Lung (tissue), 12 donors: ENCODE measurements around the gene SOX6. TPM values are rescaled to one million over a fixed set of nuclear protein-coding genes. Genes with fewer than 3 reads are reported as not detected.

Experiments used
- ATAC-seq: fragments of 200-7000 bp; cut with Tn5 transposase; one replicate; pipeline ENCODE4 v1.9.1; 2020; ENCODE audit warnings: moderate number of reproducible peaks; ENCODE audit not compliant: insufficient read depth, low FRiP score
- DNase-seq, 3 donors: peaks; one replicate each; pipeline ENCODE4 v3.0.0-alpha.2; 2013 to 2017
- H3K27ac ChIP-seq, 2 donors: one replicate each; pipeline ENCODE4 v1.5.1; 2013; ENCODE audit warnings: mild to moderate bottlenecking in 2 of 2, moderate library complexity in 2 of 2, control low read depth in 1 of 2, inconsistent platforms in 1 of 2, low read depth in 1 of 2, low read length in 1 of 2
- H3K27me3 ChIP-seq, 3 donors: one replicate each; pipeline ENCODE4 v1.5.1; 2013; ENCODE audit warnings: low read length in 2 of 3; ENCODE audit not compliant: control insufficient read depth in 3 of 3, insufficient read depth in 3 of 3
- H3K36me3 ChIP-seq, 4 donors: one replicate each; pipeline ENCODE4 v1.5.1; 2013; ENCODE audit warnings: low read length in 4 of 4, mild to moderate bottlenecking in 1 of 4, moderate library complexity in 1 of 4; ENCODE audit not compliant: control insufficient read depth in 4 of 4, insufficient read depth in 4 of 4
- H3K4me1 ChIP-seq, 5 donors: one replicate each; pipeline ENCODE4 v1.5.1; 2013; ENCODE audit warnings: low read length in 5 of 5, mild to moderate bottlenecking in 2 of 5, moderate library complexity in 1 of 5; ENCODE audit not compliant: control insufficient read depth in 5 of 5, insufficient read depth in 5 of 5
- H3K4me3 ChIP-seq: one replicate; pipeline ENCODE4 v1.5.1; 2013; ENCODE audit warnings: mild to moderate bottlenecking, control low read depth, moderate library complexity
- H3K9ac ChIP-seq, 2 donors: one replicate each; pipeline ENCODE4 v1.5.1; 2013; ENCODE audit warnings: low read length in 2 of 2, control low read depth in 1 of 2; ENCODE audit not compliant: insufficient read depth in 1 of 2
- H3K9me3 ChIP-seq, 4 donors: one replicate each; pipeline ENCODE4 v1.5.1; 2013; ENCODE audit warnings: low read length in 3 of 4, mild to moderate bottlenecking in 1 of 4, moderate library complexity in 1 of 4; ENCODE audit not compliant: control insufficient read depth in 4 of 4, insufficient read depth in 3 of 4
- WGBS, 2 donors: extraction: QIAGEN DNeasy Blood & Tissue Kit; methylation state at CpG; one replicate each; pipeline ENCODE4 v1.1.7; 2013; 5-methylcytosine and 5-hydroxymethylcytosine counted together
- polyA plus RNA-seq, 2 donors: library from polyadenylated mRNA; stranded (reverse); fragments of 200-250 nt; gene quantifications; one replicate each; pipeline ENCODE4 v1.2.1, GENCODE V29; 2013
- total RNA-seq, 2 donors: library from RNA; depleted of rRNA in 1 of 2; stranded (reverse); fragments of >200 nt in 1 of 2; gene quantifications; one replicate each; pipeline ENCODE4 v1.2.1, GENCODE V29; 2014 to 2021
- TF ChIP-seq, protein P1 (sequence below): IDR thresholded peaks from 2 replicates; pipeline ENCODE4 v1.5.1; 2012; ENCODE audit warnings: mild to moderate bottlenecking; ENCODE audit errors: control extremely low read depth, extremely low read depth
- donor health status: control.
- donor health status: control.
- donor health status: Bipolar disorder and iron deficiency.
- donor health status: healthy.
- donor health status: DM: yes; HTN: yes; CAD: no.

Gene SOX6
- total and polyA plus RNA-seq, 4 donors: 0.58 to 31.7 (median 7.4) TPM

DNA sequence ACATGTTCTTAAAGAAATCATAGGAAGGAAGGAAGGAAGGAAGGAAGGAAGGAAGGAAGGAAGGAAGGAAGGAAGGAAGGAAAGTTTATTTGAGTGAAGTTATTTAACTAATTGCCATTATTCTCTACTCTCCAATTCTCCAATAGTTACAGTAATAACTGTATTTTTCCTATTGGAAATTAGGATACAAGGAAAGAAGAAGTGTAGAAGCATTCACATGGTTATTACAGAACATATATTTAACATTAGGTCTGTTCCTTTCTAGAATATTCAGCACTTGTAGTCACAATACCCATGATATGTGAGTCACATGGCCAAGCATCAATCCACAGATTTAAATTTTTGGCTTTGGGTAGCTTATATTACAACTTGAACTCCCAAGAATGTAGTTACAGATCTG is 230.6 kb downstream of the SOX6 start:
- Histone ChIP-seq H3K4me1 (peaks cover 0 to 20% (median 0%) of the 10 kb centered on the region in 5 donors), H3K9me3 (no peaks in the 10 kb centered on the region), H3K27me3 (no peaks in the 10 kb centered on the region), H3K9ac (no peak overlapping the region), H3K4me3 (no peak overlapping the region), H3K36me3 (no peaks in the 10 kb centered on the region), H3K27ac (no peak overlapping the region)
- TF ChIP-seq, protein P1, sequence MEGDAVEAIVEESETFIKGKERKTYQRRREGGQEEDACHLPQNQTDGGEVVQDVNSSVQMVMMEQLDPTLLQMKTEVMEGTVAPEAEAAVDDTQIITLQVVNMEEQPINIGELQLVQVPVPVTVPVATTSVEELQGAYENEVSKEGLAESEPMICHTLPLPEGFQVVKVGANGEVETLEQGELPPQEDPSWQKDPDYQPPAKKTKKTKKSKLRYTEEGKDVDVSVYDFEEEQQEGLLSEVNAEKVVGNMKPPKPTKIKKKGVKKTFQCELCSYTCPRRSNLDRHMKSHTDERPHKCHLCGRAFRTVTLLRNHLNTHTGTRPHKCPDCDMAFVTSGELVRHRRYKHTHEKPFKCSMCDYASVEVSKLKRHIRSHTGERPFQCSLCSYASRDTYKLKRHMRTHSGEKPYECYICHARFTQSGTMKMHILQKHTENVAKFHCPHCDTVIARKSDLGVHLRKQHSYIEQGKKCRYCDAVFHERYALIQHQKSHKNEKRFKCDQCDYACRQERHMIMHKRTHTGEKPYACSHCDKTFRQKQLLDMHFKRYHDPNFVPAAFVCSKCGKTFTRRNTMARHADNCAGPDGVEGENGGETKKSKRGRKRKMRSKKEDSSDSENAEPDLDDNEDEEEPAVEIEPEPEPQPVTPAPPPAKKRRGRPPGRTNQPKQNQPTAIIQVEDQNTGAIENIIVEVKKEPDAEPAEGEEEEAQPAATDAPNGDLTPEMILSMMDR: no peak
- DNase-seq: no peak
- no peak for ATAC-seq

DNA sequence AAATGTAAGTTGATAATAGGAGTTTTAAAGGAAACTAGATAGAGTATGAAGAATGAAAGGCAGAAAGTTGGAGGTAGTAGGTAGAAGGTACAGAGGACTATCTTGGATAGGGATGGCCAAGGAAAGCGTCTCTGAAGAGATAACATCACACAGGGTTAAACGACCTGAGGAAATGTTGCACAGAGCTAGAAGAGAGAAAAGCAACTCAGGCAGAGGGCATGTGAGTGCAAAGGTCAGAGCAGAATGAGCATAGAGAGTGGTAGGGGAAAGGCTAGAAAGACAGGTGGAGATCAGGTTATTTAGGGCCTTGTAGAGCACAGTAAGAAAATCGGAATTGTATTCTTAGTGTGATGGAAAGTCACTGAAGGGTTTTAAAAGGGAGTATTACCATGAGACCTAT is 232.0 kb downstream of the SOX6 start:
- no peaks in the 10 kb centered on the region for H3K36me3 ChIP-seq
- no peaks in the 10 kb centered on the region for H3K9me3 ChIP-seq
- DNase-seq: no peak
- no peak overlapping the region for H3K9ac ChIP-seq
- no peak for ATAC-seq
- TF ChIP-seq, protein P1: no peak
- H3K27ac ChIP-seq: no peak overlapping the region
- 81 to 91% methylated on average over 3 of the region's 3 CpGs for WGBS, 2 donors
- peaks cover 0 to 21% (median 6%) of the 10 kb centered on the region in 5 donors for H3K4me1 ChIP-seq
- no peaks in the 10 kb centered on the region for H3K27me3 ChIP-seq
- no peak overlapping the region for H3K4me3 ChIP-seq

DNA sequence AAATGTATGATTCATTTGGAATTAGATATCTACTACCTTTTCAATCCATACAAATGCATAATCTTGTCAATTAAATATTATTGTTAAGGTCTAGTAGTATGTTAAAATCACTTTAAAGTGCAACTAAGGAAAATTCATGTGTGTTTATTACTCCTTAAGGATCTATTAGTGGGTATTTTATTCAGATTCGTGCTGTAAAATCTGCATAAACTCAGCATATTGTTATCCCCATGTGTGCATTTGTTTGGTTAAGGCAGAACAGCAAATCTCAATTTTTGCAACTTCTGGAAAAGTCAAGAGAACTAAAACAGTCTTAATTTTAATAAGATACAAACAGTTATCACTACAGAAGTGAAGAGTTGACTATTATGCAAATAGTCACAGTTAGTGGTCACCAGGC is 234.5 kb downstream of the SOX6 start:
- no peak overlapping the region for H3K27ac ChIP-seq
- WGBS, 2 donors: 81 to 89% methylated on average over 1 of the region's 1 CpG

DNA sequence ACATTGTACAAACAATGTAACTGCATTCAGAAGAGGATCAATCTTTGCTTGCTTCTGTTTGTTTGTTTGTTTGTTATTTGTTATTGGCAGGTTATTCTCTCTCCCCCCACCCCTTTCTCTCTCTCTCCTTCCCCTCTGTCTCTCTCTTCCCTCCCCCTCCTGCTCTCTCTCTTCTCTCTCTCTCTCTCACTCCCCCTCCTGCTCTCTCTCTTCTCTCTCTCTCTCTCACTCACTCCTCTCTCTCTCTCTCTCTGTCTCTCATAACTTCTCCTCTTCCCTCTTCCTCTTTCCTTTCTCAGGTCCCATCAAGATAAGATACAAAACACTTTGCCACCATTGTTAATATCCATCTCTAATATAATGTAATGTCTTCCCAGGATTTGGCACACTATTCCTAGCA is 236.3 kb downstream of the SOX6 start:
- no peak for ATAC-seq
- no peaks in the 10 kb centered on the region for H3K36me3 ChIP-seq
- H3K27ac ChIP-seq: no peak overlapping the region
- H3K27me3 ChIP-seq: no peaks in the 10 kb centered on the region
- TF ChIP-seq, protein P1: no peak
- peaks cover 0 to 12% (median 3%) of the 10 kb centered on the region in 5 donors for H3K4me1 ChIP-seq
- DNase-seq: no peak
- no peak overlapping the region for H3K4me3 ChIP-seq
- no peak overlapping the region for H3K9ac ChIP-seq
- H3K9me3 ChIP-seq: no peaks in the 10 kb centered on the region

More for the DNA sequence above, 234.5 kb downstream of the SOX6 start:
- Histone ChIP-seq H3K9me3 (no peaks in the 10 kb centered on the region), H3K36me3 (no peaks in the 10 kb centered on the region), H3K4me3 (no peak overlapping the region), H3K9ac (no peak overlapping the region), H3K27me3 (no peaks in the 10 kb centered on the region), H3K4me1 (peaks cover 0 to 22% (median 4%) of the 10 kb centered on the region in 5 donors)
- DNase-seq (no peak), ATAC-seq (no peak)
- TF ChIP-seq, protein P1: no peak
